H9 (cell line): ENCODE measurements around the gene RHOC. TPM values are rescaled to one million over a fixed set of nuclear protein-coding genes. Genes with fewer than 3 reads are reported as not detected.

Experiments
- DNase-seq: peaks from one replicate; pipeline ENCODE4 v3.0.0-alpha.2; 2017
- H2AFZ ChIP-seq: one replicate; pipeline ENCODE4 v1.6.1; 2013; ENCODE audit warnings: mild to moderate bottlenecking, low read length, control low read depth, moderate library complexity
- H2AK5ac ChIP-seq: 2 replicates; pipeline ENCODE4 v1.6.1; 2013; ENCODE audit warnings: low read length, control low read depth, mixed read lengths; ENCODE audit not compliant: insufficient read length
- H2BK120ac ChIP-seq: one replicate; pipeline ENCODE4 v1.6.1; 2013; ENCODE audit warnings: low read depth, mild to moderate bottlenecking, low read length, control low read depth, inconsistent platforms; ENCODE audit not compliant: poor library complexity, severe bottlenecking
- H2BK12ac ChIP-seq: 2 replicates; pipeline ENCODE4 v1.6.1; 2013; ENCODE audit warnings: low read length, control low read depth, mixed read lengths, low read depth; ENCODE audit not compliant: insufficient read length
- H2BK15ac ChIP-seq: 2 replicates; pipeline ENCODE4 v1.6.1; 2013; ENCODE audit warnings: low read depth, low read length, control low read depth
- H2BK20ac ChIP-seq: one replicate; pipeline ENCODE4 v1.6.1; 2013; ENCODE audit warnings: low read depth, mild to moderate bottlenecking, low read length, control low read depth, inconsistent platforms; ENCODE audit not compliant: poor library complexity, severe bottlenecking
- H2BK5ac ChIP-seq: 2 replicates; pipeline ENCODE4 v1.6.1; 2013; ENCODE audit warnings: low read length, control low read depth, mixed read lengths; ENCODE audit not compliant: insufficient read length
- H3K14ac ChIP-seq: 2 replicates; pipeline ENCODE4 v1.6.1; 2013; ENCODE audit warnings: low read length, control low read depth; ENCODE audit not compliant: insufficient read depth
- H3K18ac ChIP-seq: 2 replicates; pipeline ENCODE4 v1.6.1; 2013; ENCODE audit warnings: low read depth, mild to moderate bottlenecking, mixed read lengths, low read length, control low read depth; ENCODE audit not compliant: insufficient read length
- H3K23ac ChIP-seq: 2 replicates; pipeline ENCODE4 v1.6.1; 2013; ENCODE audit warnings: low read length, control low read depth, mixed read lengths, low read depth; ENCODE audit not compliant: insufficient read length
- H3K23me2 ChIP-seq: 2 replicates; pipeline ENCODE4 v1.6.1; 2013; ENCODE audit warnings: low read depth, mild to moderate bottlenecking, mixed read lengths, low read length, control low read depth; ENCODE audit not compliant: insufficient read length, poor library complexity, severe bottlenecking
- H3K27ac ChIP-seq: 2 replicates; pipeline ENCODE4 v1.5.1; 2013; ENCODE audit warnings: low read length, control low read depth, mixed read lengths, low read depth; ENCODE audit not compliant: insufficient read length
- H3K27me3 ChIP-seq: 2 replicates; pipeline ENCODE4 v1.6.1; 2013; ENCODE audit warnings: low read length, control low read depth, inconsistent platforms; ENCODE audit not compliant: insufficient read depth
- H3K4ac ChIP-seq: 2 replicates; pipeline ENCODE4 v1.6.1; 2013; ENCODE audit warnings: low read depth, mild to moderate bottlenecking, control low read depth, inconsistent platforms, low read length, moderate library complexity
- H3K4me1 ChIP-seq: 2 replicates; pipeline ENCODE4 v1.6.1; 2013; ENCODE audit warnings: low read length, control low read depth, inconsistent platforms; ENCODE audit not compliant: insufficient read depth
- H3K4me2 ChIP-seq: 2 replicates; pipeline ENCODE4 v1.6.1; 2013; ENCODE audit warnings: low read length, control low read depth, mixed read lengths; ENCODE audit not compliant: insufficient read length, insufficient read depth
- H3K56ac ChIP-seq: 2 replicates; pipeline ENCODE4 v1.6.1; 2013; ENCODE audit warnings: low read depth, mild to moderate bottlenecking, mixed read lengths, low read length, control low read depth; ENCODE audit not compliant: insufficient read length
- H3K79me1 ChIP-seq: 2 replicates; pipeline ENCODE4 v1.6.1; 2013; ENCODE audit warnings: low read depth, mild to moderate bottlenecking, moderate library complexity, low read length, control low read depth, inconsistent platforms; ENCODE audit not compliant: insufficient read depth, poor library complexity, severe bottlenecking
- H3K79me2 ChIP-seq: 2 replicates; pipeline ENCODE4 v1.6.1; 2013; ENCODE audit warnings: low read length, control low read depth, inconsistent platforms; ENCODE audit not compliant: insufficient read depth
- H3K9ac ChIP-seq: 2 replicates; pipeline ENCODE4 v1.6.1; 2013; ENCODE audit warnings: low read length, control low read depth, mixed read lengths; ENCODE audit not compliant: insufficient read length; ENCODE audit errors: extremely low read depth
- H3K9me3 ChIP-seq: one replicate; pipeline ENCODE4 v1.6.1; 2013; ENCODE audit warnings: low read depth, low read length, inconsistent platforms; ENCODE audit not compliant: control insufficient read depth
- H3T11ph ChIP-seq: one replicate; pipeline ENCODE4 v1.6.1; 2013; ENCODE audit warnings: mild to moderate bottlenecking, low read length, control low read depth, inconsistent platforms
- H4K20me1 ChIP-seq: one replicate; pipeline ENCODE4 v1.6.1; 2013; ENCODE audit not compliant: control insufficient read depth, insufficient read length, insufficient read depth
- H4K5ac ChIP-seq: 2 replicates; pipeline ENCODE4 v1.6.1; 2013; ENCODE audit warnings: low read depth, mild to moderate bottlenecking, mixed read lengths, low read length, control low read depth; ENCODE audit not compliant: insufficient read length
- H4K8ac ChIP-seq: replicated peaks from 2 replicates; pipeline ENCODE4 v1.6.1; 2013; ENCODE audit warnings: low read length, control low read depth, mixed read lengths, low read depth; ENCODE audit not compliant: insufficient read length
- H4K91ac ChIP-seq: 2 replicates; pipeline ENCODE4 v1.6.1; 2013; ENCODE audit warnings: low read depth, mild to moderate bottlenecking, moderate library complexity, mixed read lengths, low read length, control low read depth; ENCODE audit not compliant: insufficient read length
- H3K27ac Mint-ChIP-seq, 3 experiments: 2 replicates in 2 of 3; 3 replicates in 1 of 3; pipeline ENCODE4 v1.8.0; 2020 to 2021; ENCODE audit warnings: mixed read lengths in 3 of 3, mild to moderate bottlenecking in 1 of 3, moderate library complexity in 1 of 3
- H3K27me3 Mint-ChIP-seq: 2 replicates; pipeline ENCODE4 v1.8.0; 2021; ENCODE audit warnings: low read depth, mild to moderate bottlenecking, moderate library complexity, mixed read lengths
- H3K36me3 Mint-ChIP-seq, 3 experiments: 2 replicates in 2 of 3; 3 replicates in 1 of 3; pipeline ENCODE4 v1.8.0; 2020 to 2021; ENCODE audit warnings: low read depth in 3 of 3, mixed read lengths in 3 of 3; ENCODE audit not compliant: insufficient read depth in 1 of 3
- H3K4me1 Mint-ChIP-seq, 2 experiments: 2 replicates each; pipeline ENCODE4 v1.8.0; 2020; ENCODE audit warnings: mixed read lengths in 2 of 2
- H3K4me3 Mint-ChIP-seq, 2 experiments: 2 replicates in 1 of 2; 3 replicates in 1 of 2; pipeline ENCODE4 v1.8.0; 2020 to 2021; ENCODE audit warnings: mild to moderate bottlenecking in 2 of 2, mixed read lengths in 2 of 2, moderate library complexity in 1 of 2
- H3K9me3 Mint-ChIP-seq, 2 experiments: 2 replicates in 1 of 2; 3 replicates in 1 of 2; pipeline ENCODE4 v1.8.0; 2020; ENCODE audit warnings: mild to moderate bottlenecking in 2 of 2, mixed read lengths in 2 of 2, moderate library complexity in 1 of 2
- CTCF ChIP-seq: fragments of 200-600 bp; sonication (generic); conservative IDR thresholded peaks from 3 replicates; pipeline ENCODE4 v1.8.0; 2021; ENCODE audit warnings: antibody characterized with exemption, mild to moderate bottlenecking
- WGBS: extraction: QIAGEN DNeasy Blood & Tissue Kit; methylation state at CpG from one replicate; pipeline ENCODE4 v1.1.7; 2013; ENCODE audit warnings: missing lambda C conversion rate, low lambda C conversion rate, mixed read lengths; ENCODE audit not compliant: insufficient read length; ENCODE audit errors: extremely low coverage; 5-methylcytosine and 5-hydroxymethylcytosine counted together
- total RNA-seq: library from RNA; stranded (reverse); gene quantifications from 2 replicates; pipeline ENCODE4 v1.2.1, GENCODE V29; 2021

The RHOC gene
- total RNA-seq, 1 experiment from 2014 or later, result 68.9 TPM

GRCh38 chr1:112687361-112687760 lies 19.6 kb downstream of the RHOC start:
- Histone ChIP-seq H4K5ac (no peak overlapping the region), H3K23me2 (no peaks in the 10 kb centered on the region), H3K23ac (no peak overlapping the region), H3K4me1 (no peaks in the 10 kb centered on the region), H3K79me1 (no peaks in the 10 kb centered on the region), H2BK15ac (no peak overlapping the region), H3T11ph (no peak overlapping the region), H3K18ac (no peak overlapping the region), H2BK20ac (no peak overlapping the region), H3K27me3 (no peaks in the 10 kb centered on the region), H2AFZ (no peak overlapping the region), H3K4ac (no peak overlapping the region), H3K56ac (no peak overlapping the region), H3K4me2 (no peak overlapping the region), H4K8ac (no peak overlapping the region), H3K9me3 (no peaks in the 10 kb centered on the region), H2AK5ac (no peak overlapping the region), H3K14ac (no peak overlapping the region), H2BK5ac (no peak overlapping the region), H2BK120ac (no peak overlapping the region), H4K20me1 (no peaks in the 10 kb centered on the region), H4K91ac (no peak overlapping the region), H3K27ac (no peak overlapping the region), H3K79me2 (no peaks in the 10 kb centered on the region), H2BK12ac (no peak overlapping the region), H3K9ac (no peak overlapping the region)
- TF ChIP-seq CTCF, result no peak
- Mint-ChIP-seq H3K4me3 (no peak overlapping the region), H3K27me3 (no peaks in the 10 kb centered on the region), H3K27ac (no peak overlapping the region), H3K36me3 (peaks cover 10 to 33% (median 27%) of the 10 kb centered on the region in 3 experiments; a peak in 6 of 7 replicates), H3K4me1 (peaks cover 12 to 13% of the 10 kb centered on the region in 2 experiments), H3K9me3 (no peaks in the 10 kb centered on the region)
- no peak for DNase-seq
- no CpG with 5 or more reads among the region's 4 CpGs for WGBS
